ENCODE results near the gene FRG2C.
A peak's percentile ranks its signal among the peaks of the same experiment; 100 is the strongest.
"Not testable (repeated sequence)": the region's sequence is repeated elsewhere in the genome, so short reads cannot be mapped to it uniquely, and the experiment has no call there.

The FRG2C gene

DNA sequence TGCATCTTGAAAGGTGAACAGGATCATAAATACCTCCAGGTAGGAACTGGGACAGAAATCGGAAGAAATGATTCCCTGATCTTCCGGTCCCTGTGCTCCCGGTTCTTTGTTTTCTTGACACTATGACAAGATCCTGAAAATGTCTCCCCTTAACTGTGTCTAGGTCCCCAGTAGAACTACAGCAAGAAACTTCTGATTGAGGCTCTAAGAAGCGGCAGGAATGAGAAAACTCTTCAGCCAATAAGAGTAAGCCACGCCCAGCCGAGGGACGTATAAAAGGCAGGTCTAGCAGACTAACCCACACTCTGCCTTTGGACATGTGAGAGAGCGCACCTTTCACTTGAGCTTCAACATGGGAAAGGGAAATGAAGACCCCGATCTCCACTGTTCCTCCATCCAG, at the start of gene FRG2C:
TSS of gene FRG2C (plus strand) at position 301 of the 400 bp plus-strand sequence. CDS start at position 353, 52 bp downstream.
- not testable (repeated sequence) for DNase-seq (ENCODE audit: low read depth)

DNA sequence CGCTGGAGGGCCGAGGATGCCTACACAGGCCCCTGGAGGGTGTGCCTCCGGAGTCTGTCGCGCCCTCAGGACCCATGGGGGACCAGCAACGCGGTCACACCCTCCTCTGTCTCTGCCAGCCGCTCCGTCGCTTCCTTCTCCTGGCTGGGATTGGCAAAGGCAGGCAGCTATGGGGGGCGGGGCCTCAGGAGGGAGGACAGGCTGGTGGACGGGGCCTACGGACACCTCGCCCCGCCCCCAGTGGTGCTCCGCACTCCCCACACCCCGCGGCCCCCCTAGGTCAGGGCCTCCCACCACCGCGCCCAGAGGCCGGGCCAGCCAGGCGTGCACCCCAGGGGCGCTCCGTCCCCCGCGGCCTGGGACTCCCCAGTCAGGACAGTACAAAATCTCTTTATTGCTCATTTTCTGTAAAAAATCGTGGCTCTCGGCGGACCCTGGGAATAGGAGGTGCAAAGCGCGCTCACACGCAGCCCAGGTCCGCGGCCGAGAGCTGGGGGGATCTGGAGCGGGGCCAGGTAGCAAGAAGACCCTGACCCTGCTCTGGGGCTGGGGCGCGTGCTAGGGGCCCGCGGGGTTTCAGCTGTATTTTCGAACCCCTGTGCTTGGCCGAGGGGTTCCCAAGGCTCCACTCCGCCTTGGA, 45.3 kb upstream of the FRG2C start:
- not testable (repeated sequence) for DNase-seq (ENCODE audit: low read depth)

DNA sequence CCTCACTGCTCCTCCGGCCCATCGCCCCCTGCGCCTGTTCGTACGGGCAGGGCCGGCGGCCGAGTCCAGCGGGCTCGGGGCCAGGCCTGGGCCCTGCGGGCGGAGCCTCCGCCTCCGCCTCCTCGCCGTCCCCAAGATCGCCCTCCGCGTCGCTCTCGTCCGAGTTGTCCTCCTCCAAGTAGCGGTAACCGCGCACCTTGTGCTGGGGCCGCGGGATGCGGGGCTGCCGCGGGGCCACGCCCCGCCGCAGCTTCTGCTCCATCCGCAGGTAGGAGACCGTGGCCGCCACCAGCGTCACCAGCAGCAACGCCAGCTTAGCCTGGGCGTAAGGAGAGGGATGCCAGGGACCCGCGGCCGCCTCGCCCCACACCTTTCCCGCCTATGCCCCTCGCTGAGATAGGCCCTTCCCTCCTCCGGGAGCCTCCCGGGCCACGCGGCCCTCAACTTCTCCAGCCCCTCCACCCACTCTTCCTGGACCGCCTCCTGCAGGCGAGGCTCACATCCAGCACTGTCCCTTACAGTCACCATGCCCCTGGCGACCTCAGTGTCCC, 44.6 kb upstream of the FRG2C start:
- DNase-seq (ENCODE audit: low read depth) = not testable (repeated sequence)

DNA sequence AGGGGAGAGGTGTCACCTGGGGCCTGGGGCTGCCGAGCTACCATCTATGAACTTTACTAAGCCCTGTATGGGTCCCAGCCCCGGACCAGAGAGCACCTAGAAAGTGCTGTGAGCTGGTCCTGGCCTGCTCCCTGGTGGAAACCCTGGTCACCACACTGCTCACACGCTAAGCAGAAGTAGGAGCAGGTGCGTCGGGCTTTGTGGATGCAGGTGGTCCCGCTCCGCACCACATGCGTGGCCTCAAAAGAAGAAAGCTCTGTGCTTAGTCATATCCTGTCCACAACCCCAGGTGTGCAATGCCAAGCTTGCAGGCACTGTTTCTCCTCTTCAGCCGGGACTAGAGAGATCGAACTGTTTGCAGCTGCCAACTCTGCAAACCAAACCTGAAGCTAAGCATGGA, 42.4 kb upstream of the FRG2C start:
- not testable (repeated sequence) for DNase-seq (ENCODE audit: low read depth)

DNA sequence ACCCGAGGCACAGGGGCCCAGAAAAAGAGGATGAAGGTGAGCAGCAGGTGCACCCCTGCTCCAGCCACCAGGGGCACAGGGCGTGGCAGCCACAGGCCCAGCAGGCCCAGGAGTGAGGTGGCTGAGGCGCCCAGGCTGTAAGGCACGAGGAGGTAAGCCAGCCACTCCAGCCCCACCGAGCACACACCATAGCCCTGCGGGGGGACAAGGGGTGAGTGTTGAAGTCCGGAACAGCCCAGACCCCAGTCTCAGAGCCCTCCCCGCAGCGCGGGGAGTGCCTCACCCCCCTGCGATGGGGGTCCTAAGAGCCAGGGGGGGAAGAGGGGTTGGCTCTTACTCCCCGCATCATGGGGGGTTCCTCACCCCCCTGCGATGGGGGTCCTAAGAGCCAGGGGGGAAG, 40.5 kb upstream of the FRG2C start:
- not testable (repeated sequence) for DNase-seq (ENCODE audit: low read depth)

DNA sequence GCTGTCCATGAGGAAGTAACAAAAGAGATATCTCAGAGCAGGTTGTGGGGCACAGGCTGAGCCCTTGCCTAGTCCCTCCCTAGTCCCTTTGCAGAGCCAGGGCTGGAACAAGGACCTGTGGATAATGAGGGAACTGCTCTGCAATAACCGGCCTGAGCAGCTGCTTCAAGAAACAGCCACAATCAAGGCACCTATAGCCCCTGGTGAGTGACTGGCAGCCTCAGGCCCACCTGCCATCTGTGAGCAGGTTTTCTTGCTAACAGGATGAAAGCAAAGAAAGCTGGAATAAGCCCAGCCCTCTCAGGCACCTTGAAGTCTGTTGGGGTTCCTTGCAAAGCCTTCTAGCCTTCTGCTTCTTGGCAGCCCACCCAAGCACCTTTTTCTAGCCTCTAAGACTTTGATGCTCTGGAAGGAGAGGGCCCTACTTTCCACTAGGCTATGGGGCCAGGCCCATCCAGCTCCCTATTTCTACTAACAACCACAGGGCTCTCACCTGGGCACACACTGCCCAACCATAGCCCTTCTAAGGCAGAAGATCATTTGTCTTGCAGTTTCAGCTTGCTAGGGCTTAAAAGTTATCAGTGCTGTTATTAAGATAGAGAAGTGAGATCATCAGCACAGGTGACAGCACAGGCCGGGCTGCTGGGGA, 33.1 kb upstream of the FRG2C start:
- DNase-seq (ENCODE audit: low read depth) = not testable (repeated sequence)

DNA sequence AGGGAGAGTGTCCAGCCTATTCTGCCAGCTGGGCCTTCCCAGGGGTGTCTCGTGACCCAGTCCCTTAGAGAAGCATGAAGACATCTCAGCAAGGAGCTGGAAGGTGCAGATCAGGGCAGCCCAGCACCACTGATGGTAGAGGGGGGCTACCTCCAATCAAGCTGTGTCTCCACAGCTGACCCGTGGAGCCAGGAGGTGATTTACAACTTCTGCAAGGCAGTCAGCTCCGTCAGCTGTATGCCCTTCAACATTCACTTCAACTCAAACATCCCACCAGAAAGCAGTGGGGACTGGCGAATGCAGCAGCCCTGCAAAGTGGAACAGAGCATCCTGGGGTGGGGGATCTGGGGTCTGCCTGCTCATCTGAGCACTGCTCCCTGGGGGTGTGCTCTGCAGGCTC, 32.6 kb upstream of the FRG2C start:
- no peak for DNase-seq (ENCODE audit: low read depth)

DNA sequence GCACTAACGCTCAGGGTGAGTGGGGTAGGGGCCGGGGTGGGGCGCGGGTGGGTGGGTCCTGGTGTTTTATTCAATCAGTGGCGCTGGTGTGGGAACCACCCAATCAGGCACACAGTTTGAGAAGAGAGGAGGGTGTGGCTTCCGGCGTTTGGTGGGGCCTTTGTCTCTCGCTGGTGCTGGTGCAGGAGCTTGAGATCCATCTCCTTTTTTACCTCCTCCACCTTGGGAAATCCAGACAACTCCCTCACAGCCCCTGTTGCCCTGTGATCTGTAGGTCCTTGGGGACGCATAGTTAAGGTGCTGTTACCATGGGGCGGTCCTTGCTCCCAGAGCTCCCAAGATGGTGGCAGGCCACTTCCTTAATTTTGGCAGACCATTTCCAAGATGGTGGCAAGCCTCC, 25.2 kb upstream of the FRG2C start:
- not testable (repeated sequence) for DNase-seq (ENCODE audit: low read depth)

DNA sequence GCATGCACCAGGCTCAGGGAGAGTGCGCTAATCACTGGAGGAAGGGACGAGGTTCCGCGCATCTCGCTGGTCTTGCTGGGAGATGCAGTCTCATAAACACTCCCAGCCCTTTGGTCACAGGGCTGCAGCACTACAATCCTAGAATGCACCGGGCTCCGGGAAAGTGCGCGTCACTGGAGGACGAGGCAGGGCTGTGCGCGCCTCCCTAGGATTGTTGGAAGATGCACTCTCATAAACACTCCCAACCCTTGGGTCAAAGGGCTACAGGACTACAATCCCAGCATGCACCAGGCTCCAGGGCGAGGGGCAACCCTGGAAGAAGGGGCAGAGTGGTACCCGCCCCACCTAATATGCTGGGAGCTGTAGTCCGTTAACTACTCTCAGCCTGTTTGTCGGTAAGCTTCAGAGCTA, 23.0 kb upstream of the FRG2C start:
- peak; percentile 66 for DNase-seq (ENCODE audit: low read depth)

DNA sequence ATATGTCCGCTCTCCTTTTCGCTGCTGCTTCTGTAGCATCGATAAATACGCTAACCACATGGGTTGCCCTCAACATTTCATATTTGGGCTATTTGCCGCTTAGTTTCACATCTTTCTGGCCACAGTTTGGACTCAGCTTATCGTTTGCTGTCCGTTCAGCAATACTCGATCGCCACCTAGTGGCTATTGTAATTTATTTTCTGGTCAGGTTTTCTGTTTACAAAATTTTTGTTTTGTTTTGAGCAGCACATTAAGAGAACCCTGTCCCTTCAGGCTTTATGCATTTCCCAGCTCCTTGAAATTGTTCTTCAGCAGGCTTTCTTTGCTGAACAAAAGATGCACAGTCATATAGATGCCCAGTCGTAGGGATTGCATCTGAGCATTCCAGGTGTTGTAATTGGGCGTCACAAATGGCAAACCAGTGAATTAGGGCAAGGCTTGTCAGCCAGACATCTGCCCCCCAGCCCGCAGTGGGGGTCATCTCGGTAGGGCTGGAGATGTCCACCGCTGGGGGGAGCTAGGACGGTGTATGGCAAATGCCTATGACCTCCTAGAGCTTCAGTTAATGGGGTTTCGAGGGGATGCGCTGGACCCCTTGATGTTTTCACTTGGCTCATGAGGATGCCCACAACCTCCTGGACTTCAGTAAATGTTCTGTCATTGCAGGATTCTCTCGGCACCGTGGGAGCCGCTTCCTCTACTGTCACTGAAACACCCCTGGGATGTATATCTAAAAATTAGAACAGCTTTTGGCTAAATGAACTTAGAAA, 20.9 kb upstream of the FRG2C start:
- peak; percentile 47 for DNase-seq (ENCODE audit: low read depth)

DNA sequence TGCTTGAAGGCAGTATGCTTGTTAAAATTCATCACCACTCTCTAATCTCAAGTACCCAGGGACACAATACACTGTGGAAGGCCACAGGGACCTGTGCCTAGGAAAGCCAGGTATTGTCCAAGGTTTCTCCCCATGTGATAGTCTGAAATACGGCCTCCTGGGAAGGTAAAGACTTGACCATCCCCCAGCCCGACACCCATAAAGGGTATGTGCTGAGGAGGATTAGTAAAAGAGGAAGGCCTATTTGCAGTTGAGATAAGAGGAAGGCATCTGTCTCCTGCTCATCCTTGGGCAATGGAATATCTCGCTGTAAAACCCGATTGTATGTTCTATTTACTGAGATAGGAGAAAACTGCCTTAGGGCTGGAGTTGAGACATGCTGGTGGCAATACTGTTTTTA, 18.6 kb upstream of the FRG2C start:
- DNase-seq (ENCODE audit: low read depth) = not testable (repeated sequence)

DNA sequence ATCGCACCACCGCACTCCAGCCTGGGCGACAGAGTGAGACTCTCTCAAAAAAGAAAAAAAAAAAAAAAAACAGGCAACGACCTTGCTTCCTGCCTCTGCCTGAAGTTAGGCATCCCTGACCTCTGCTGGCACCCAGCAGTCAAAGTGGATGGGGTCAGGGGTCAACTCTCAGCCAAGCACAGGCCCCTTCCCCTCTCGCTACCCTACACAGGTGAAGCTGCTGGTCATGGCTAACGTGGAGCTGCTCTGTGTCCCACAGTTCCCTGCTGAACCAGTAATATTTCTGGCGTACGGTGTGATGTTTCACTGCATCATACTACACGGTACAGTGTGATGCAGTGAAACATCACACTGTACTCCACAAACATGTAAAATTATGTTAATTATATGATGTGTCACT, 13.9 kb upstream of the FRG2C start:
- no peak for DNase-seq (ENCODE audit: low read depth)

DNA sequence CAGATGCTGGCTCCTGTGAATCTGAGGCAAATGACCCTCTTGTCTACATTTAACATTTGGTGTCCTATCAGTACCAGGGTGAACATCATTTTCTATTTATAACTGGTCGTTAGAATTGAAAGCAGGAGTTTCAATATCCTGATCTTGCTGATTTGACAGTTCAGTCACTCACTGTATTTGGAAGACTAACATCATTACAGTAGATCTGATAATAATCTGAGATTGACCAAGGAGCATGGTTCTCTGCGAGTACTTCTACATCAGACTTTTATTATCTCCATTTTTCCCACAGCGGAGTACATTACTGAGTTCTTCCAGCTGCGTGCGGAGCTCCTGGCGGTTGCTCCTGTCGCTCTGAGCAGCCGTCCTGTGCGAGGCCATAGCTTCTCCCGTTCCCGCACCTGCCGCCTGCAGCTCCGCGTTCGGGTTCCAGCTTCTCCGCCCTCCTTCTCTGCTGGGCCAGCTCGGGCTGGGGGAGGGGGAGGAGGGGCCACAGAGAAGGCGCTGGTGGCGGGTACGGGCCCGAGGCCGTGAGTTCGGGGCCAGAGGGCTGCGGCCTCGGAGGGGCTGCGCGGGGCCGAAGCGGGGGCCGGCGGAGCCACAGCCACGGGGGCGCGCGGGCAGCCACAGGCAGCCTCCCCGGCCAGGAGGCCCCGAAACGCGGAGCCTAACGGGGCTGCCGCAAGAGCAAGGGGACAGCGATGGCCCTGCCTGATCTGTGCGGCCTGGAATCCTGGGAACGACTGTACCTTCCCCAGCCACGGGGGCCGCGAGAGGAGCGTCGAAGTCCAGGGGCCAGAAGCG, 8.8 kb upstream of the FRG2C start:
- DNase-seq (ENCODE audit: low read depth) = not testable (repeated sequence)

DNA sequence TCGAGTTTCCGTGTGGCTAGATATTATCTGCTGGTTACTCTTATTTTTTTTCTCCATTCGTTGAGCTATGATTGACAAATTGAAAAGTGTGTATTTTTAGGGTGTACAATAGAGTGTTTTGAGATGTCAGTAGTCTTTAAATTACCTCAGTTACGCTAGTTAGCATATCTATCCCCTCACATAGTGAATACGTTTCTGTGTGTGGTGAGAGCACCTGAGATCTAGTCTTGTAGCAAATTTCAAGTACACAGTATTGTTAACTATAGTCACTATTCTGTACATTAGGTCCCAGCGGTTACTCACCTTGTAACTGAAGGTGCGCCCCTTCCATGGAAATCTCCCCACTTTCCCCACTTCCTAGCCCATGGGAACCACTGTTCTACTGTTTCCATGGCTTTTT, 8.2 kb upstream of the FRG2C start:
- not testable (repeated sequence) for DNase-seq (ENCODE audit: low read depth)

DNA sequence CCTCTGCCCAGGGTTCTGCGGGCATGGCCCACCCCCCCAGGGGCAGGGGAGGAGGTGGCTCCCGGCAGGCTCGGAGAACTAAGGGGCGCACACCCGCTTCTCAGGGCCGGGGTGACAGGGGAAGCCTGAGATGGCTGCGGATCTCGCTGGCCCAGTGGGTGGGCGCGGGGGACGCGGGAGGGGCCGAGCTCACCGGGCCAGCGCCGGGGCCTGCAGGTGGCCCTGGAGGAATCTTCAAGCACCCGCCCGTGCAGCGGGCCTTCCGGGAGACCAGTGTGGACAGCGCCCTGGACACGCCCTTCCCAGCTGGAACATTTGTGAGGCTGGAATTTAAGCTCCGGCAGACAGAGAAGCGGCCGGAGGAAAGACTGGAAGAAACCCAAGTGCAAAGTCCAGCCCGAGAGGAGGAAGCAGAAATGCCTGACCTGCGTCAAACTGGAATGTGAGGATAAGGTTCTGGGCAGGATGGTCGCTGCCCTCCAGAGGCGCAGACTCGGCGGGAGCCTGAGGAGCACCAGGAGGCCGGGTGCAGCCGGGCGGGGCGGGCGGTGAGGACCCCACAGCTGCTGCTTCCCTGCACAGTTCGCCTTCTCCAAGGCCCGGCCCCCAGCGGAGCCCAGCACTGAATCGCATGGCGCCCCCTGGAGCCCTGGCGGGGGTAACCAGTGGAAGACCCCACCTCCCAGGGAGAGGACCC, 5.6 kb upstream of the FRG2C start:
- not testable (repeated sequence) for DNase-seq (ENCODE audit: low read depth)

DNA sequence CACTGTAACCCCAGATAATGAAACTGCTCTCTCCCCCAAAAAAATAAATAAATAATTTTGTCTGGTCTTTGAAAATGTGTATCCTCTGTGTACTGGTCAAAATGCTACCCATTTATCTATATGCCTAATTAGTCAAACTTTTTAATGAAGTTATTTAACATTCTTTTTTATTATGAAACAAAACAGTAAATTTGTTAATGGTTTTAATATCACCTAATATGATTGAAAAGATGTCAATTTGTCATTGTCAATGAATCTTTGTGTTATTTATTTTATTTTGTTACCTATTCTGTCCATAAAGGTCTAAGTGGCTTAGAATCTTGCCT, 5.1 kb upstream of the FRG2C start:
- DNase-seq (ENCODE audit: low read depth) = not testable (repeated sequence)

DNA sequence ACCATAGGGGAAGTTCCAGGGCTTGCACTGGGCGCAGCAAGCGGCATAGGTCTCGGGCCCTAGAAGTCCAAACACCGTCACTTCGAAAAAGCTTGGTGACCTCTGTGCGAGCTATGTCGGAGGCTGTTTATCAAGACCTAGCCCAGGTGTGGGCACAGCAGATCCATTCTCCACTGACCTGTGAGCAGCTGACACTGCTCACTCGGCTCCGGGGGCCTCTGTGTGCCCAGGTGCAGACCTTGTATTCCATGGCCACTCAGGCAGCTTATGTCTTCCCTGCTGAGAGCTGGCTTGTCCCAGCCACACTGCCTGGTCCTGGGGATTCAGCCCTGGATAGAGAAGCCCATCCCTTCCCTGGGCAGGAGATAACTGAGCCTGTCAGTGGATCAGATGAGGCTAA, 1.5 kb downstream of the FRG2C start:
- not testable (repeated sequence) for DNase-seq (ENCODE audit: low read depth)

DNA sequence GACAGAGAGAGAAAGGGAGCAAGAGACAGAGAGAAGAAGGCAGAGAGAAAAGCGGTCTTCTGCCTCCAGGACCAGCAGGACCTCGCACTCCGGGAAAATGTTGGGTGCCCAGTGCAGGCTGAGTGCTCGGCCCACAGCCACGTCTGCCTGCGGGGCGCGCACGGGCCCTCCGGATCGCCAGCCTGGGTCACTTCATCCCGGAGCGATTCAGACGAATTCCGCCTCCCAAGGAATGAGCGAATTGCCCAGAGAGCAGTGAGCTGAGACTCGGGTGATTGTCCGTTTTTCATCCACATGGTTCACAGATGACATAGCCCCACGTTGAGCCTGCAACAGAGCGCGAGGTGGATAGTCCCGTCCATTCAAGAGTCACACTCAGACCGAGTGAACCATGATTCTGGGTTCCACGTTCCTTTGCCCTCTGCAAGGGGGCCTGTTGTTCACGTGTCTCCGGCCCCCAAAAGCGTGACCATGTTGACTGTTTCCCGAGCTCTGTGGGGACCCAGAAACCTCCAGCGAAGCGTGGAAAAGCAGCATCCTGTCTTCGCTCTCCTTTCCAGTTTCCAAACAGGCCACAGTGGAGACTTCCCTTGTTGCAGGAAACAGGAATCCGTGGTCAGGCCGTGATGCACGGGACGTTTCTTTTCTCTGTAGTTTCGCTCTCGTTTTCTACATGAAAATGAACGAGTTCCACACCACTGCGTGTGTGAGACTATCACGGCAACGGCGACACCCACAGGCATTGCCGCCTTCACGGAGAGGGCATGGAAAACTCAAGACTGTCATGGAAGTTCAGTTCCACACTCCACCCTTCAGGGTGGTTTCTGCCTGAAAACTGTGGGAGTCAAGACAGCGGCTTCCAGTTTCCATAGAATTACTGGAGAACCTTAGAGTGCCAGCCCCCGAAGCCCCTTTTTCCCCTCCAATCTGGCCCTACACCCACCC, 3.9 kb downstream of the FRG2C start:
- not testable (repeated sequence) for DNase-seq (ENCODE audit: low read depth)

DNA sequence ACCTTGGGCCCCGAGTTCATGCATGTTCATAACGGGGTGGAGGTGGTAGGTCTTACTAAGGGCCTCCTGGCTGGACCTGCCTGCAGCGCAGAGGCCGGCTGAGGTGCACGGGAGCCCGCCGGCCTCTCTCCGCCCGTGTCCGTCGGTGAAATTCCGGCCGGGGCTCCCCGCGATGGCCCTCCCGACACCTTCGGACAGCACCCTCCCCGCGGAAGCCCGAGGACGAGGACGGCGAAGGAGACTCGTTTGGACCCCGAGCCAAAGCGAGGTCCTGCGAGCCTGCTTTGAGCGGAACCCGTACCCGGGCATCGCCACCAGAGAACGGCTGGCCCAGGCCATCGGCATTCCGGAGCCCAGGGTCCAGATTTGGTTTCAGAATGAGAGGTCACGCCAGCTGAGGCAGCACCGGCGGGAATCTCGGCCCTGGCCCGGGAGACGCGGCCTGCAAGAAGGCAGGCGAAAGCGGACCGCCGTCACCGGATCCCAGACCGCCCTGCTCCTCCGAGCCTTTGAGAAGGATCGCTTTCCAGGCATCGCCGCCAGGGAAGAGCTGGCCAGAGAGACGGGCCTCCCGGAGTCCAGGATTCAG, 4.7 kb downstream of the FRG2C start:
- DNase-seq (ENCODE audit: low read depth) = not testable (repeated sequence)
